Measurements from ENCODE around the gene SLCO3A1. TPM values are rescaled to one million over a fixed set of nuclear protein-coding genes. Genes with fewer than 3 reads are reported as not detected.

The SLCO3A1 gene
- total RNA-seq, 2 experiments from 2014 or later: 29.2 to 29.5 TPM

GRCh38 chr15:92095693-92096092 is 242.2 kb downstream of the SLCO3A1 start:
- H3K4me3 Mint-ChIP-seq: peak overlapping the region; percentile 45
- peak overlapping the region; percentile 93 for H3K27ac Mint-ChIP-seq
- DNase-seq: peak; percentile 49
- H3K36me3 Mint-ChIP-seq: peaks cover 24% of the 10 kb centered on the region
- POLR2A ChIA-PET: interaction anchor here (1.2 kb wide), 1 partner anchor 242 kb away, joined by 4 read pairs; the partner anchor contains the start of gene SLCO3A1
- H3K4me1 Mint-ChIP-seq: peaks cover 49% of the 10 kb centered on the region
- no peaks in the 10 kb centered on the region for H3K27me3 Mint-ChIP-seq
- H3K9me3 Mint-ChIP-seq: peaks cover 2% of the 10 kb centered on the region
- ATAC-seq (ENCODE audit: low read depth): peak; percentile 78

GRCh38 chr15:92097474-92098178 is 244.1 kb downstream of the SLCO3A1 start:
- DNase-seq (peak; percentile 59), ATAC-seq (ENCODE audit: low read depth) (peak; percentile 54)
- POLR2A ChIA-PET: interaction anchor here (0.5 kb wide), 1 partner anchor 153 kb away, joined by 6 read pairs; no protein-coding TSS in a partner anchor
- Mint-ChIP-seq H3K27ac (peak overlapping the region; percentile 75), H3K27me3 (no peaks in the 10 kb centered on the region), H3K4me1 (peaks cover 61% of the 10 kb centered on the region), H3K4me3 (peak overlapping the region; percentile 44), H3K9me3 (peaks cover 2% of the 10 kb centered on the region), H3K36me3 (peaks cover 27% of the 10 kb centered on the region)

GRCh38 chr15:92098869-92099268 is 245.4 kb downstream of the SLCO3A1 start:
- POLR2A ChIA-PET: no interaction called here
- Mint-ChIP-seq H3K36me3 (peaks cover 27% of the 10 kb centered on the region), H3K4me1 (peaks cover 59% of the 10 kb centered on the region), H3K9me3 (peaks cover 2% of the 10 kb centered on the region), H3K27me3 (no peaks in the 10 kb centered on the region), H3K27ac (no peak overlapping the region), H3K4me3 (no peak overlapping the region)
- no peak for ATAC-seq (ENCODE audit: low read depth)
- no peak for DNase-seq

DNA sequence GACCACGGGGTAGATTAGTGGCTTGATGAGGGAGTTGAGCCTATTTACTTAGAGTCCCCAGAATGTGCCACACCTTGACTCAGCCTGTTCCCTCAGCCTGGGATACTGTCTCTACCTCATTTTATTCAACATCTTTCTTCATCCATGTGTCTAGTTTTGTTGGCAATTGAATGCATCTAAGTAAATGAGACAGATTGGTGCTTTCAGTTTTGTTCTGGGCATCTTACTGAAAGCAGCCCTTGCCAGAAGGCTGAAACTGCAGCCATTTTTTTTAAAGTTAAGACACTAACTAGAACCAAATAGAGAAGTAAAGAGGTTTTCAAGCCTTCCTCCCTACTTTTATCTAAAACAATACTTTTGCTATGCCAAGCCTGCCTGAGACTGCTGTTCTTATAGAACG is 246.8 kb downstream of the SLCO3A1 start:
- ATAC-seq (ENCODE audit: low read depth) (no peak), DNase-seq (no peak)
- Mint-ChIP-seq H3K9me3 (peaks cover 2% of the 10 kb centered on the region), H3K36me3 (peaks cover 23% of the 10 kb centered on the region), H3K27ac (peak overlapping the region; percentile 34), H3K27me3 (no peaks in the 10 kb centered on the region), H3K4me3 (no peak overlapping the region), H3K4me1 (peaks cover 52% of the 10 kb centered on the region)
- POLR2A ChIA-PET: no interaction called here

- POLR2A ChIA-PET: no interaction called here
- Mint-ChIP-seq H3K27ac (no peak overlapping the region), H3K36me3 (peaks cover 23% of the 10 kb centered on the region), H3K4me1 (peaks cover 48% of the 10 kb centered on the region), H3K27me3 (no peaks in the 10 kb centered on the region), H3K9me3 (peaks cover 2% of the 10 kb centered on the region), H3K4me3 (no peak overlapping the region)
- no peak for ATAC-seq (ENCODE audit: low read depth)
- no peak for DNase-seq
Measured at GRCh38 chr15:92100751-92101150, 247.2 kb downstream of the SLCO3A1 start.

GRCh38 chr15:92101708-92102394 is 248.3 kb downstream of the SLCO3A1 start:
- Mint-ChIP-seq H3K36me3 (peaks cover 15% of the 10 kb centered on the region), H3K4me1 (peaks cover 37% of the 10 kb centered on the region), H3K27ac (peak overlapping the region; percentile 77), H3K4me3 (peak overlapping the region; percentile 65), H3K9me3 (peaks cover 2% of the 10 kb centered on the region), H3K27me3 (no peaks in the 10 kb centered on the region)
- ATAC-seq (ENCODE audit: low read depth): peak; percentile 64
- POLR2A ChIA-PET: no interaction called here
- DNase-seq: no peak

DNA sequence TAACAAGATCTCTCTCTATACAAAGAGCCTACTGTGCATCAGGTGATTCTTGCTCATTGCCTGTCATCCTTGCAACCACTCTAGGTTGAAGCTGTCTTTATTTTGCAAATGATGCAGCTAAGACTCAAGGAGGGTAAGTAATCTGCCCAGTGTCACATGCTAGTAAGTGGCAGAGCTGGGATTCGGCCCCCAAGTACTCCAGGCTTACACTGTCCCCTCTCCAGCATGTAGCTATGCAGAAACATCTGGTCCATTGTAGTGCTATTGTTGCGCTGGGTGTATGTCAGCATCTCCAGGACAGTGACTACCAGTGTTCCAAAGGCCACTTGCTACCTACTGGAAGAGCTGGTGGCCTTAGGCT is 248.9 kb downstream of the SLCO3A1 start:
- peaks cover 12% of the 10 kb centered on the region for H3K36me3 Mint-ChIP-seq
- H3K9me3 Mint-ChIP-seq: peaks cover 2% of the 10 kb centered on the region
- H3K27ac Mint-ChIP-seq: no peak overlapping the region

DNA sequence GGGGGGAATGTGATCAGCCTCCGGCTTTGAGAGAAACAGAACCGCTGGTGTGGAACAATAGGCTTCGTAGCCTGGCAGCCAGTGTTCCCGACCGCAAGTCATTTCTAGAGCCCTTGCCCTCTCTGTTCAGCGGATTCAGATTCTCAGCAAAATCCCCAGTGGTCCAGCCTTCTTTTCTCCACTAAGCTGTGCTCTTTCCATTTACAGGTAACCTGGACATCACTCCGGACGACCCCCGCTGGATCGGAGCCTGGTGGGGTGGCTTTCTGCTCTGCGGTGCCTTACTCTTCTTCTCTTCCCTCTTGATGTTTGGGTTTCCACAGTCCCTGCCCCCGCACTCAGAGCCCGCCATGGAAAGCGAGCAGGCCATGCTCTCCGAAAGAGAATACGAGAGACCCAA is 250.6 kb downstream of the SLCO3A1 start:
- POLR2A ChIA-PET: interaction anchor here (0.5 kb wide), 1 partner anchor 634 kb away, joined by 6 read pairs; no protein-coding TSS in a partner anchor
- H3K27me3 Mint-ChIP-seq: no peaks in the 10 kb centered on the region
- DNase-seq (no peak), ATAC-seq (ENCODE audit: low read depth) (no peak)
- H3K4me1 Mint-ChIP-seq: peaks cover 33% of the 10 kb centered on the region
- no peak overlapping the region for H3K27ac Mint-ChIP-seq
- H3K9me3 Mint-ChIP-seq: peaks cover 2% of the 10 kb centered on the region
- H3K4me3 Mint-ChIP-seq: no peak overlapping the region
- peaks cover 10% of the 10 kb centered on the region for H3K36me3 Mint-ChIP-seq

More for the DNA sequence above, 248.9 kb downstream of the SLCO3A1 start:
- H3K4me1 Mint-ChIP-seq: peaks cover 33% of the 10 kb centered on the region
- no peak overlapping the region for H3K4me3 Mint-ChIP-seq
- POLR2A ChIA-PET: no interaction called here
- no peaks in the 10 kb centered on the region for H3K27me3 Mint-ChIP-seq
- ATAC-seq (ENCODE audit: low read depth) (no peak), DNase-seq (no peak)

DNA sequence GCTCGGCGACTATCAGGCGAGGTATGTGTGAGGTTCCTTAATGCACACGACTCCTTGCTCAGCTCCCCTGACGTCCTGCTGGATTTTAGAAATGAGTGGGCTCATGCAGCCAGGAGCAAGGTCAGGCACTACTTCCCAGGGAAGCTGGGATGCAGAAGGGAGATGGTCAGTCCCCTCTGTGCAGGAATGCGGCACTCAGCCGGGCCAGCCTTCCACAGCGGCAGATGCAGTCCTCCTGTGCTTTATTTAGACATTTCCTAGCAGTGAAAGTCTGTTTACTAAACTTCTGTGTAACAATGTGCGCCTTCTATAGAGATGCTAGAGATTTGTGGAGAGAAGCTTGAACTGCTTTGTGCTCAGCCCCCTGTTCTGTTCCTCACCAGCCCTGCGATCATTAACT is 252.1 kb downstream of the SLCO3A1 start:
- Mint-ChIP-seq H3K9me3 (no peaks in the 10 kb centered on the region), H3K36me3 (peaks cover 4% of the 10 kb centered on the region), H3K4me3 (no peak overlapping the region), H3K4me1 (peaks cover 34% of the 10 kb centered on the region), H3K27me3 (no peaks in the 10 kb centered on the region), H3K27ac (no peak overlapping the region)
- DNase-seq (no peak), ATAC-seq (ENCODE audit: low read depth) (no peak)
- POLR2A ChIA-PET: no interaction called here

DNA sequence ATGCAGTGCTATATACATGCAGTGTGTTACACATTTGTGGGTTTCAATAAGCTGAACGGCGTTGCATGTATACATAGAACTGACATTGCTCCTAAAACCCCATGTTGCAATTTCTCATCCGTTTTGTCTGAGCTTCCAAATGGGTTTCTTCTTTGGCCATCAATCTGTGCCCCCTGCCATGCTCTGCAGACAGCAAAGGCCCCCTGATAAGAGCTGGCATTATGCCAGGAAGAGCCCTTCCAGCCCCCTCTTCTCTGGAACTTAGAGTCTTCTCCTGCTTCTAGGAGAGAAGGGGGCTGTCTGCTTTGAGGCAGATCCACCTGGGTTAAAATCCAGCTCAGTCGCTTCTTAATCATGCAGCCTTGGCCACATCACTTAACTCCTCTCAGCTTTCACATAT is 254.0 kb downstream of the SLCO3A1 start:
- no peaks in the 10 kb centered on the region for H3K36me3 Mint-ChIP-seq
- peaks cover 21% of the 10 kb centered on the region for H3K4me1 Mint-ChIP-seq
- no peak overlapping the region for H3K27ac Mint-ChIP-seq
- no peaks in the 10 kb centered on the region for H3K9me3 Mint-ChIP-seq
- ATAC-seq (ENCODE audit: low read depth) (no peak), DNase-seq (no peak)
- H3K27me3 Mint-ChIP-seq: no peaks in the 10 kb centered on the region
- POLR2A ChIA-PET: no interaction called here
- no peak overlapping the region for H3K4me3 Mint-ChIP-seq

- no peaks in the 10 kb centered on the region for H3K9me3 Mint-ChIP-seq
- peaks cover 16% of the 10 kb centered on the region for H3K4me1 Mint-ChIP-seq
- POLR2A ChIA-PET: no interaction called here
- H3K27me3 Mint-ChIP-seq: no peaks in the 10 kb centered on the region
- no peak for DNase-seq
- ATAC-seq (ENCODE audit: low read depth): peak; percentile 61
- H3K4me3 Mint-ChIP-seq: no peak overlapping the region
- peak overlapping the region; percentile 40 for H3K27ac Mint-ChIP-seq
- no peaks in the 10 kb centered on the region for H3K36me3 Mint-ChIP-seq
Measured at GRCh38 chr15:92109191-92109873, 255.8 kb downstream of the SLCO3A1 start.

GRCh38 chr15:92111291-92111690 is 257.8 kb downstream of the SLCO3A1 start:
- DNase-seq (no peak), ATAC-seq (ENCODE audit: low read depth) (no peak)
- peaks cover 1% of the 10 kb centered on the region for H3K27me3 Mint-ChIP-seq
- H3K27ac Mint-ChIP-seq: no peak overlapping the region
- no peaks in the 10 kb centered on the region for H3K36me3 Mint-ChIP-seq
- POLR2A ChIA-PET: no interaction called here
- no peaks in the 10 kb centered on the region for H3K9me3 Mint-ChIP-seq
- peaks cover 16% of the 10 kb centered on the region for H3K4me1 Mint-ChIP-seq
- H3K4me3 Mint-ChIP-seq: no peak overlapping the region

DNA sequence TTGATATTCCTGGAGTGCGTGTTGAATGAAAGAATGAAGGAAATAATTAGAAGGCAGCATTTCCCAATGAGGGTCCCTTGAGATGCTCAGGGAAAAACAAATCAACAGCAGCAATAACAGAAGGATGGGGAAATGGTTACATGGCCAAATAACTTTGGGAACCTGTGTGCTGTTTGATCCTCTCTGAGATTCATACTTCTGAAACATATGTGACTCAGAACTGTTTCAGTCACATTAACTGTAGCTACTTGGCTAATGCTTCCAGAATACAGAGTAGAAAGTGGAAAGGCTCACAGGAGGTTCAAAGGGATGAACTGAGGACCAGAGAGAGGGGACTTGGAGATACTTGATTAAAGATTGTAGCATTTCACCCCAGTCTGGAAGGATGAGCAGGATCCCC is 258.2 kb downstream of the SLCO3A1 start:
- POLR2A ChIA-PET: no interaction called here
- Mint-ChIP-seq H3K4me1 (peaks cover 16% of the 10 kb centered on the region), H3K27ac (no peak overlapping the region), H3K4me3 (no peak overlapping the region), H3K36me3 (no peaks in the 10 kb centered on the region), H3K27me3 (peaks cover 1% of the 10 kb centered on the region), H3K9me3 (no peaks in the 10 kb centered on the region)
- no peak for ATAC-seq (ENCODE audit: low read depth)
- no peak for DNase-seq
